Measurements from ENCODE around the gene CCDC74A.
"Not testable (repeated sequence)": the region's sequence is repeated elsewhere in the genome, so short reads cannot be mapped to it uniquely, and the experiment has no call there.

Gene CCDC74A

GRCh38 chr2:131544006-131544812 lies 16.5 kb downstream of the CCDC74A start:
- H3K79me1 ChIP-seq (ENCODE audit: low read length); H3K4me2 ChIP-seq (ENCODE audit: low read length); H2BK120ac ChIP-seq (ENCODE audit: insufficient read depth, low read length, poor library complexity); H3K4me1 ChIP-seq (ENCODE audit: control insufficient read depth in 1 of 2, insufficient read depth in 2 of 2, low read length in 2 of 2); H4K12ac ChIP-seq (ENCODE audit: low read depth, low read length); H3K27me3 ChIP-seq (ENCODE audit: insufficient read depth, low read length); H3K27ac ChIP-seq (ENCODE audit: low read depth, low read length); DNase-seq; H4K91ac ChIP-seq (ENCODE audit: low read depth, low read length); H3K14ac ChIP-seq (ENCODE audit: low read length); H3K4ac ChIP-seq (ENCODE audit: low read depth, low read length); H3K9me3 ChIP-seq (ENCODE audit: insufficient read depth, low read depth, low read length); H2BK12ac ChIP-seq (ENCODE audit: low read length); H2AFZ ChIP-seq (ENCODE audit: insufficient read depth, low read length, poor library complexity); H3K18ac ChIP-seq (ENCODE audit: low read length); H3K9ac ChIP-seq (ENCODE audit: low read length); H3K36me3 ChIP-seq (ENCODE audit: control insufficient read depth in 1 of 2, insufficient read depth in 2 of 2, low read length in 2 of 2); H4K8ac ChIP-seq (ENCODE audit: low read depth, low read length); H3K4me3 ChIP-seq (ENCODE audit: low read depth, low read length); H2AK5ac ChIP-seq (ENCODE audit: low read length); H3K79me2 ChIP-seq (ENCODE audit: control insufficient read depth, insufficient read depth, low read length, poor library complexity); H2BK5ac ChIP-seq (ENCODE audit: low read depth, low read length, poor library complexity); H3K23ac ChIP-seq (ENCODE audit: low read length): not testable (repeated sequence)
- no CpG with 5 or more reads among the region's 26 CpGs for WGBS (ENCODE audit: extremely low coverage, insufficient coverage, insufficient read length)

DNA sequence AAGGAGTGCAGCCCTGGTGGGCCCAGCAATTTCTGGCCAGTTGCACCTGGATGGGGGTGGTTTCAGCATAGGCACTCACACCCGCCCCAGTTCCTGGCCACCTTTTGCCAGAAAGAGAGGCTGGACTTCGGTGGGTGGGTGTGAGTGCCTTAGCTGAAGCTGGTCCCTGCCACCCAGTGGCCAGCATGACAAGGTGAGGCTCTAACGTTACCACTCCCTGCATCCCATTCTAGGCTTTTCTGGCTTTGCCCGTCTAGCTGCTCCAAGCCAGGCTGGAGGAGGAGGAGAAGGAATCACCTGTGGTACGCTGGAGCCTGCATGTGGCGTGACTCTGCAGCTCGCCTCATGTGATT lies 17.1 kb downstream of the CCDC74A start:
- no CpG with 5 or more reads among the region's 7 CpGs for WGBS (ENCODE audit: extremely low coverage, insufficient coverage, insufficient read length)
- not testable (repeated sequence) for DNase-seq; H3K4me2 ChIP-seq (ENCODE audit: low read length); H4K91ac ChIP-seq (ENCODE audit: low read depth, low read length); H3K4me1 ChIP-seq (ENCODE audit: control insufficient read depth in 1 of 2, insufficient read depth in 2 of 2, low read length in 2 of 2); H3K18ac ChIP-seq (ENCODE audit: low read length); H3K14ac ChIP-seq (ENCODE audit: low read length); H3K4me3 ChIP-seq (ENCODE audit: low read depth, low read length); H2BK5ac ChIP-seq (ENCODE audit: low read depth, low read length, poor library complexity); H3K79me2 ChIP-seq (ENCODE audit: control insufficient read depth, insufficient read depth, low read length, poor library complexity); H3K36me3 ChIP-seq (ENCODE audit: control insufficient read depth in 1 of 2, insufficient read depth in 2 of 2, low read length in 2 of 2); H2AFZ ChIP-seq (ENCODE audit: insufficient read depth, low read length, poor library complexity); H4K8ac ChIP-seq (ENCODE audit: low read depth, low read length); H3K9ac ChIP-seq (ENCODE audit: low read length); H2BK120ac ChIP-seq (ENCODE audit: insufficient read depth, low read length, poor library complexity); H3K27ac ChIP-seq (ENCODE audit: low read depth, low read length); H3K23ac ChIP-seq (ENCODE audit: low read length); H2BK12ac ChIP-seq (ENCODE audit: low read length); H3K79me1 ChIP-seq (ENCODE audit: low read length); H3K4ac ChIP-seq (ENCODE audit: low read depth, low read length); H3K9me3 ChIP-seq (ENCODE audit: insufficient read depth, low read depth, low read length); H3K27me3 ChIP-seq (ENCODE audit: insufficient read depth, low read length); H2AK5ac ChIP-seq (ENCODE audit: low read length); H4K12ac ChIP-seq (ENCODE audit: low read depth, low read length)

GRCh38 chr2:131552871-131553270 lies 25.2 kb downstream of the CCDC74A start:
- Histone ChIP-seq H3K9me3 (ENCODE audit: insufficient read depth, low read depth, low read length) (no peaks in the 10 kb centered on the region), H3K9ac (ENCODE audit: low read length) (no peak overlapping the region), H2AK5ac (ENCODE audit: low read length) (no peak overlapping the region), H4K8ac (ENCODE audit: low read depth, low read length) (no peak overlapping the region), H2AFZ (ENCODE audit: insufficient read depth, low read length, poor library complexity) (no peak overlapping the region), H2BK120ac (ENCODE audit: insufficient read depth, low read length, poor library complexity) (no peak overlapping the region), H3K4me1 (ENCODE audit: control insufficient read depth in 1 of 2, insufficient read depth in 2 of 2, low read length in 2 of 2) (no peaks in the 10 kb centered on the region), H2BK12ac (ENCODE audit: low read length) (no peak overlapping the region), H2BK5ac (ENCODE audit: low read depth, low read length, poor library complexity) (no peak overlapping the region), H3K4me2 (ENCODE audit: low read length) (no peak overlapping the region), H3K27ac (ENCODE audit: low read depth, low read length) (no peak overlapping the region), H3K27me3 (ENCODE audit: insufficient read depth, low read length) (no peaks in the 10 kb centered on the region), H4K91ac (ENCODE audit: low read depth, low read length) (no peak overlapping the region), H3K79me2 (ENCODE audit: control insufficient read depth, insufficient read depth, low read length, poor library complexity) (no peaks in the 10 kb centered on the region), H3K18ac (ENCODE audit: low read length) (no peak overlapping the region), H3K14ac (ENCODE audit: low read length) (no peak overlapping the region), H3K23ac (ENCODE audit: low read length) (no peak overlapping the region), H3K79me1 (ENCODE audit: low read length) (no peaks in the 10 kb centered on the region), H3K36me3 (ENCODE audit: control insufficient read depth in 1 of 2, insufficient read depth in 2 of 2, low read length in 2 of 2) (no peaks in the 10 kb centered on the region), H4K12ac (ENCODE audit: low read depth, low read length) (no peak overlapping the region), H3K4me3 (ENCODE audit: low read depth, low read length) (no peak overlapping the region), H3K4ac (ENCODE audit: low read depth, low read length) (no peak overlapping the region)
- no peak for DNase-seq
- no CpG with 5 or more reads among the region's 11 CpGs for WGBS (ENCODE audit: extremely low coverage, insufficient coverage, insufficient read length)

DNA sequence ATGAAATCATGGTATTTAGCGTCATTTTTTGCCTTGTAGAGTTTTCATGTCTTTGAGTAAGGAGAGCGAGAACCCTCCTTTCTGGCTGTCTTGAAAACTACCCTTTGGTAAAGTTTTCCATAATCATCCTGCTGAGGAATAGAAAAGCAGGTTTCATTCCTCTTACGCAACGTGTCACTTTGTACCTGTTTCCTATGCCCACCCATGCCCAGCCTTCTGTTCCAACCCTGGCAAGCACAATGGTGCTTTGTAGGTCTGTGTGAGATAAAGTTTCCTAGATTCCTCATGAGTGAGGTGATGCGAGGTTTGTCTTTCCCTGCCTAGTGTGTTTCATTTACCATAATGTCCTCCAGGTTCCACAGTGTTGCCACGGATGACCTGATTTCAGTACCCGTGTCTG lies 29.3 kb downstream of the CCDC74A start:
- no peak overlapping the region for H3K27ac ChIP-seq (ENCODE audit: low read depth, low read length)
- H3K27me3 ChIP-seq (ENCODE audit: insufficient read depth, low read length), result no peaks in the 10 kb centered on the region
- no peak overlapping the region for H4K91ac ChIP-seq (ENCODE audit: low read depth, low read length)
- H2AFZ ChIP-seq (ENCODE audit: insufficient read depth, low read length, poor library complexity), result no peak overlapping the region
- H2BK12ac ChIP-seq (ENCODE audit: low read length), result no peak overlapping the region
- no peaks in the 10 kb centered on the region for H3K4me1 ChIP-seq (ENCODE audit: control insufficient read depth in 1 of 2, insufficient read depth in 2 of 2, low read length in 2 of 2)
- no peak overlapping the region for H4K8ac ChIP-seq (ENCODE audit: low read depth, low read length)
- no peak overlapping the region for H3K4me2 ChIP-seq (ENCODE audit: low read length)
- no peak overlapping the region for H4K12ac ChIP-seq (ENCODE audit: low read depth, low read length)
- H3K18ac ChIP-seq (ENCODE audit: low read length), result no peak overlapping the region
- no peak overlapping the region for H3K4ac ChIP-seq (ENCODE audit: low read depth, low read length)
- H2BK5ac ChIP-seq (ENCODE audit: low read depth, low read length, poor library complexity), result no peak overlapping the region
- no peak overlapping the region for H3K14ac ChIP-seq (ENCODE audit: low read length)
- no peaks in the 10 kb centered on the region for H3K79me2 ChIP-seq (ENCODE audit: control insufficient read depth, insufficient read depth, low read length, poor library complexity)
- no peak overlapping the region for H2BK120ac ChIP-seq (ENCODE audit: insufficient read depth, low read length, poor library complexity)
- H3K9ac ChIP-seq (ENCODE audit: low read length), result no peak overlapping the region
- no peak overlapping the region for H3K4me3 ChIP-seq (ENCODE audit: low read depth, low read length)
- WGBS (ENCODE audit: extremely low coverage, insufficient coverage, insufficient read length), result no CpG with 5 or more reads among the region's 7 CpGs
- no peaks in the 10 kb centered on the region for H3K79me1 ChIP-seq (ENCODE audit: low read length)
- no peak overlapping the region for H2AK5ac ChIP-seq (ENCODE audit: low read length)
- no peaks in the 10 kb centered on the region for H3K36me3 ChIP-seq (ENCODE audit: control insufficient read depth in 1 of 2, insufficient read depth in 2 of 2, low read length in 2 of 2)
- no peak overlapping the region for H3K23ac ChIP-seq (ENCODE audit: low read length)
- no peaks in the 10 kb centered on the region for H3K9me3 ChIP-seq (ENCODE audit: insufficient read depth, low read depth, low read length)
- no peak for DNase-seq
